ENCODE results near the gene TDRD6.

The TDRD6 gene

GRCh38 chr6:46688117-46688965, 656 bp downstream of the TDRD6 start:
- H3K4me3 ChIP-seq (replicated peaks; ENCODE audit: low read depth, low read length) = no peak overlapping the region
- DNase-seq (ENCODE audit: extremely low read depth, low read depth) = no peak
- no peak for TF ChIP-seq CTCF (IDR thresholded peaks at IDR 0.05; ENCODE audit: low read depth, low read length, missing control alignments)

GRCh38 chr6:46688966-46689335, 1.3 kb downstream of the TDRD6 start:
- TF ChIP-seq CTCF (IDR thresholded peaks at IDR 0.05; ENCODE audit: low read depth, low read length, missing control alignments) = no peak
- H3K4me3 ChIP-seq (replicated peaks; ENCODE audit: low read depth, low read length) = no peak overlapping the region
- no peak for DNase-seq (ENCODE audit: extremely low read depth, low read depth)

- no peak overlapping the region for H3K4me3 ChIP-seq (replicated peaks; ENCODE audit: low read depth, low read length)
- no peak for DNase-seq (ENCODE audit: extremely low read depth, low read depth)
- TF ChIP-seq CTCF (IDR thresholded peaks at IDR 0.05; ENCODE audit: low read depth, low read length, missing control alignments) = no peak
Observed at GRCh38 chr6:46689657-46690056, 2.0 kb downstream of the TDRD6 start.

- H3K4me3 ChIP-seq (replicated peaks; ENCODE audit: low read depth, low read length) = no peak overlapping the region
- TF ChIP-seq CTCF (IDR thresholded peaks at IDR 0.05; ENCODE audit: low read depth, low read length, missing control alignments) = no peak
- DNase-seq (ENCODE audit: extremely low read depth, low read depth) = no peak
Observed at GRCh38 chr6:46690141-46690755, 2.6 kb downstream of the TDRD6 start.

- H3K4me3 ChIP-seq (replicated peaks; ENCODE audit: low read depth, low read length) = no peak overlapping the region
- TF ChIP-seq CTCF (IDR thresholded peaks at IDR 0.05; ENCODE audit: low read depth, low read length, missing control alignments) = no peak
- no peak for DNase-seq (ENCODE audit: extremely low read depth, low read depth)
Observed at GRCh38 chr6:46690911-46691451, 3.3 kb downstream of the TDRD6 start.

- no peak for DNase-seq (ENCODE audit: extremely low read depth, low read depth)
Observed at GRCh38 chr6:46699970-46700369, 12.3 kb downstream of the TDRD6 start.

More at GRCh38 chr6:46699970-46700369, 12.3 kb downstream of the TDRD6 start:
- H3K4me3 ChIP-seq (replicated peaks; ENCODE audit: low read depth, low read length) = no peak overlapping the region
- no peak for TF ChIP-seq CTCF (IDR thresholded peaks at IDR 0.05; ENCODE audit: low read depth, low read length, missing control alignments)

Measured in HFF-Myc (cell line).